Spleen (tissue), 11 donors: ENCODE results near the gene HACD3. TPM values are rescaled to one million over a fixed set of nuclear protein-coding genes. Genes with fewer than 3 reads are reported as not detected.

Experiments used
- DNase-seq: peaks from one replicate; pipeline ENCODE4 v3.0.0-alpha.2; 2020
- H3K27ac ChIP-seq, 8 donors: fragments of 200-600 bp; sonication (generic) in 7 of 8; 1 replicate in 4 of 8; 2 replicates in 4 of 8; pipeline versions ENCODE4 v1.5.0 to v1.8.0; 2016 to 2021; ENCODE audit warnings: inconsistent platforms in 4 of 8, mild to moderate bottlenecking in 4 of 8, moderate library complexity in 1 of 8
- H3K27me3 ChIP-seq, 7 donors: fragments of 200-600 bp; sonication (generic) in 6 of 7; replicated peaks in 1 of 7; 1 replicate in 4 of 7; 2 replicates in 3 of 7; pipeline versions ENCODE4 v1.5.0 to v1.8.0; 2016 to 2021; ENCODE audit warnings: inconsistent platforms in 3 of 7, mild to moderate bottlenecking in 1 of 7
- H3K36me3 ChIP-seq, 6 donors: fragments of 200-600 bp; sonication (generic) in 5 of 6; 1 replicate in 4 of 6; 2 replicates in 2 of 6; pipeline versions ENCODE4 v1.5.0 to v1.8.0; 2016 to 2021; ENCODE audit warnings: inconsistent platforms in 2 of 6
- H3K4me1 ChIP-seq, 6 donors: fragments of 200-600 bp; sonication (generic) in 5 of 6; 1 replicate in 3 of 6; 2 replicates in 3 of 6; pipeline versions ENCODE4 v1.5.0 to v1.8.0; 2016 to 2021; ENCODE audit warnings: inconsistent platforms in 3 of 6
- H3K4me3 ChIP-seq, 8 donors: fragments of 200-600 bp; sonication (generic) in 7 of 8; 1 replicate in 4 of 8; 2 replicates in 4 of 8; pipeline versions ENCODE4 v1.5.0 to v1.8.0; 2016 to 2021; ENCODE audit warnings: inconsistent platforms in 4 of 8, mild to moderate bottlenecking in 4 of 8, moderate library complexity in 2 of 8
- H3K9me3 ChIP-seq, 8 donors: fragments of 200-600 bp; sonication (generic) in 7 of 8; 1 replicate in 4 of 8; 2 replicates in 4 of 8; pipeline versions ENCODE4 v1.5.0 to v1.8.0; 2016 to 2021; ENCODE audit warnings: inconsistent platforms in 4 of 8
- POLR2A ChIP-seq, 3 donors: fragments of 450-650 bp; IDR thresholded peaks; one replicate each; pipeline ENCODE4 v1.5.1; 2017; ENCODE audit warnings: antibody characterized with exemption in 3 of 3, mild to moderate bottlenecking in 1 of 3
- POLR2AphosphoS5 ChIP-seq, 3 donors: sonication (generic); formaldehyde crosslinking; IDR thresholded peaks; one replicate each; pipeline ENCODE4 v1.5.1; 2017; ENCODE audit warnings: antibody characterized with exemption in 3 of 3
- WGBS, 5 donors: extraction: QIAGEN DNeasy Blood & Tissue Kit in 3 of 5; methylation state at CpG; one replicate each; pipeline versions ENCODE4 v1.1.5 to v1.1.7; 2013 to 2018; 5-methylcytosine and 5-hydroxymethylcytosine counted together
- intact Hi-C: fragments of 100-400 bp; cut with DNase I; formaldehyde crosslinking; loops from one replicate; pipeline ENCODE4 v1.15.0; 2023; ENCODE audit warnings: low total_unique reads
- polyA plus RNA-seq, 3 donors: library from polyadenylated mRNA; stranded (reverse); fragments of 200-250 nt; gene quantifications; one replicate each; pipeline ENCODE4 v1.2.1, GENCODE V29; 2013
- total RNA-seq, 7 donors: library from RNA; depleted of rRNA in 3 of 7; stranded (reverse); fragments of >200 nt in 3 of 7; fragmentation: NEBNext Ultra II Directional in 4 of 7; extraction: Animal tissue kit (Norgen Biotek cat#: 25700) in 4 of 7; gene quantifications; one replicate each; pipeline versions ENCODE4 v1.1.0 to v1.2.1, GENCODE V29; 2016 to 2021
- TF ChIP-seq, protein P1 (sequence below), 11 experiments: fragments of 200-600 bp in 7 of 11; fragments of 450-650 bp in 4 of 11; sonication (generic) in 4 of 11; IDR thresholded peaks in 8 of 11; conservative IDR thresholded peaks in 3 of 11; 1 replicate in 7 of 11; 2 replicates in 4 of 11; pipeline versions ENCODE4 v1.4.0 to v1.8.0; 2016 to 2021; ENCODE audit warnings: antibody characterized with exemption in 11 of 11, inconsistent platforms in 4 of 11, mild to moderate bottlenecking in 1 of 11
- donor health status: healthy with polysubstance abuse.
- donor health status: DM: no; HTN: no; CAD: no; lungs with moderate emphysema.
- donor health status: DM: no; HTN: no; CAD: no.
- donor health status: Bipolar disorder and iron deficiency.
- donor health status: healthy.
- donor health status: DM: no; HTN: no; CAD: no.
- donor health status: DM: yes; HTN: yes; CAD: no.

Gene HACD3
- total and polyA plus RNA-seq, 10 donors, result 5.5 to 47.4 (median 27.3) TPM

DNA sequence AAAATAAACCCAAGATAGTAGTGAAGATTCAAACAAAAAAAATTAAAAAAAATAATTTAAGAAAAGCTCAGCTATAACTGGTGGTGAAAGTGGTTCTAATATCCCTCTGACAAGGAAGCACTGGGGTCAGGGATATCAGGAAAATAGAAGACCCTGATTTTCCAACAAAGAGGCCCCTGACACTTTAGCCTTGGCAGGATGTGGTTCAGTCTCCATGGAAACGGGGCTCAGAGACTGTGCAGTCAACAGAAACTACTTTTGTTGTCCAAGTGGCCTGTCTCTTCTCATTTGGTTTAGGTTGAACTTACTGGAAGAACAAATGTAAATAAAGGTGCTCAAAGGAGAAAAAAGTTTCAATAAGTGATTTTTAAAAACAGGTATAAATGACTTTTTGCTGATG is 53.4 kb downstream of the HACD3 start:
- H3K27me3 ChIP-seq, result no peaks in the 10 kb centered on the region
- 0 to 7% (median 3%) methylated on average over 1 of the region's 1 CpG for WGBS, 5 donors
- intact Hi-C loops, result no loop called here
- peaks cover 13 to 34% (median 22%) of the 10 kb centered on the region in 6 donors for H3K4me1 ChIP-seq
- no peak for TF ChIP-seq POLR2A (IDR thresholded peaks at IDR 0.05)
- no peak for TF ChIP-seq POLR2AphosphoS5 (IDR thresholded peaks at IDR 0.05)
- TF ChIP-seq, protein P1, sequence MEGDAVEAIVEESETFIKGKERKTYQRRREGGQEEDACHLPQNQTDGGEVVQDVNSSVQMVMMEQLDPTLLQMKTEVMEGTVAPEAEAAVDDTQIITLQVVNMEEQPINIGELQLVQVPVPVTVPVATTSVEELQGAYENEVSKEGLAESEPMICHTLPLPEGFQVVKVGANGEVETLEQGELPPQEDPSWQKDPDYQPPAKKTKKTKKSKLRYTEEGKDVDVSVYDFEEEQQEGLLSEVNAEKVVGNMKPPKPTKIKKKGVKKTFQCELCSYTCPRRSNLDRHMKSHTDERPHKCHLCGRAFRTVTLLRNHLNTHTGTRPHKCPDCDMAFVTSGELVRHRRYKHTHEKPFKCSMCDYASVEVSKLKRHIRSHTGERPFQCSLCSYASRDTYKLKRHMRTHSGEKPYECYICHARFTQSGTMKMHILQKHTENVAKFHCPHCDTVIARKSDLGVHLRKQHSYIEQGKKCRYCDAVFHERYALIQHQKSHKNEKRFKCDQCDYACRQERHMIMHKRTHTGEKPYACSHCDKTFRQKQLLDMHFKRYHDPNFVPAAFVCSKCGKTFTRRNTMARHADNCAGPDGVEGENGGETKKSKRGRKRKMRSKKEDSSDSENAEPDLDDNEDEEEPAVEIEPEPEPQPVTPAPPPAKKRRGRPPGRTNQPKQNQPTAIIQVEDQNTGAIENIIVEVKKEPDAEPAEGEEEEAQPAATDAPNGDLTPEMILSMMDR (IDR thresholded peaks at IDR 0.05 in 8 of 11, conservative IDR thresholded peaks at IDR 0.05 in 3 of 11), result no peak
- H3K9me3 ChIP-seq, result no peaks in the 10 kb centered on the region
- no peak for DNase-seq
- no peak overlapping the region for H3K4me3 ChIP-seq
- peaks cover 0 to 100% (median 62%) of the 10 kb centered on the region in 6 donors for H3K36me3 ChIP-seq
- H3K27ac ChIP-seq, result peak overlapping the region; percentile 27 to 81 (median 66)

DNA sequence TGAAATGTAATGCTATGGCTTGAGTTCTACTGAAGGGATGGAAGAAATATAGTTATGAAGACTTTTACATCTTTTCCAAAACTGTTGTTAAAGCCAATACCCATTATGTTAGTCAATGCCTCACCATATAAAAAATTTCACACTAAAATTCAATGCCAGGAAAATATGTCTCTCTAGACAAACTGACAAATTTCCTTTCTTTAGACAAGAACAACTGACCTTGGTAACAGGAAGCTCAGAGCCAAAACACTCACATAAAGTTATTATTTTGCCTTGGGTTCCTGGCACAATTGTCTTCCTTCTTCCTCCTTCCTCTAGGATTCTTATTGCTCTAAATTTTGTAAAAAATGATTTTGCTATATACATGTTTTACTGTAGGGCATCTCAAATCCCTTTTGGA is 54.0 kb downstream of the HACD3 start:
- no peak for DNase-seq
- H3K9me3 ChIP-seq, result no peaks in the 10 kb centered on the region
- H3K4me1 ChIP-seq, result peaks cover 13 to 28% (median 22%) of the 10 kb centered on the region in 6 donors
- H3K36me3 ChIP-seq, result peaks cover 0 to 100% (median 62%) of the 10 kb centered on the region in 6 donors
- H3K27ac ChIP-seq, result peak overlapping the region; percentile 27 to 81 (median 66)
- H3K4me3 ChIP-seq, result no peak overlapping the region
- TF ChIP-seq, protein P1 (IDR thresholded peaks at IDR 0.05 in 8 of 11, conservative IDR thresholded peaks at IDR 0.05 in 3 of 11), result no peak
- TF ChIP-seq POLR2A (IDR thresholded peaks at IDR 0.05), result no peak
- TF ChIP-seq POLR2AphosphoS5 (IDR thresholded peaks at IDR 0.05), result no peak
- no peaks in the 10 kb centered on the region for H3K27me3 ChIP-seq
- intact Hi-C loops, result no loop called here

GRCh38 chr15:65587094-65587493 is 56.8 kb downstream of the HACD3 start:
- Histone ChIP-seq H3K9me3 (no peaks in the 10 kb centered on the region), H3K36me3 (peaks cover 0 to 100% (median 65%) of the 10 kb centered on the region in 6 donors), H3K27ac (no peak overlapping the region), H3K27me3 (no peaks in the 10 kb centered on the region), H3K4me1 (peaks cover 13 to 27% (median 22%) of the 10 kb centered on the region in 6 donors), H3K4me3 (no peak overlapping the region)
- 95 to 100% (median 100%) methylated on average over 1 of the region's 1 CpG for WGBS, 5 donors
- DNase-seq, result no peak
- intact Hi-C loops, result no loop called here
- TF ChIP-seq, protein P1 (IDR thresholded peaks at IDR 0.05 in 8 of 11, conservative IDR thresholded peaks at IDR 0.05 in 3 of 11), result no peak
- TF ChIP-seq POLR2A (IDR thresholded peaks at IDR 0.05) (no peak), POLR2AphosphoS5 (IDR thresholded peaks at IDR 0.05) (no peak)

DNA sequence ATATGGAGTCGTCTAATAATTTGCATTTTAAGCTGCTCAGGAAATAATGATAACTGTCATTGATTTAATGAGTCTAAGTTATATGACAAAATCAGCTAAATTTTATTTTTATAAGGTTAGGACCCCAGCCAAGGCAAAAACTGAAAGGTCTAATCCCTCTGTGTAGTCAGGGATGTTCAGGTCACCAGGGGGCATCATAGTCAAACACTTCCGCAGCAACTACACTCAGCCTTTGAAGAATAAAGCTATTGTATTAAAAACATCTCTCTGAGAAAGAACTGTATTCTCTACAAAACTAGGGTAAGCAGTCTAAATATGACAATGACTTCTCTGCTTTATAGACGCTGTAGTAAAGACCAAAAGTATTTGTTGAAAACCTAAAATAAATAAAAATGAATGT is 65.7 kb downstream of the HACD3 start:
- Histone ChIP-seq H3K36me3 (peaks cover 12 to 100% (median 80%) of the 10 kb centered on the region in 6 donors), H3K27ac (no peak overlapping the region), H3K27me3 (no peaks in the 10 kb centered on the region), H3K9me3 (no peaks in the 10 kb centered on the region), H3K4me1 (peaks cover 0 to 4% (median 0%) of the 10 kb centered on the region in 6 donors), H3K4me3 (no peak overlapping the region)
- TF ChIP-seq, protein P1 (IDR thresholded peaks at IDR 0.05 in 8 of 11, conservative IDR thresholded peaks at IDR 0.05 in 3 of 11), result peak in 6 of 11 experiments; percentile 8 to 40 (median 22)
- TF ChIP-seq POLR2A (IDR thresholded peaks at IDR 0.05), result no peak
- no peak for TF ChIP-seq POLR2AphosphoS5 (IDR thresholded peaks at IDR 0.05)
- intact Hi-C loops, result no loop called here
- no peak for DNase-seq
- WGBS, 5 donors, result 74 to 87% (median 79%) methylated on average over 3 of the region's 3 CpGs
